HG03469 (cell line): ENCODE results near the gene FBXO11.

Experiments
- ATAC-seq: cut with Tn5 transposase; IDR thresholded peaks from one replicate; pipeline ENCODE4 v1.9.1; 2021; ENCODE audit warnings: mild to moderate bottlenecking, moderate library complexity, moderate number of reproducible peaks; ENCODE audit not compliant: unreplicated experiment

Gene FBXO11

GRCh38 chr2:47741101-47741500 is 165.2 kb downstream of the FBXO11 start:
- ATAC-seq = no peak
